NT2/D1 (cell line): ENCODE data around the gene TMEM234.

ENCODE experiments used
- SUZ12 ChIP-seq: IDR thresholded peaks from 2 replicates; pipeline ENCODE4 v1.6.1; 2011; ENCODE audit not compliant: insufficient read length, insufficient read depth; ENCODE audit errors: extremely low read depth
- YY1 ChIP-seq: IDR thresholded peaks from 2 replicates; pipeline ENCODE4 v1.6.1; 2011; ENCODE audit not compliant: insufficient read length, insufficient read depth
- ZNF274 ChIP-seq: IDR thresholded peaks from 2 replicates; pipeline ENCODE4 v1.6.1; 2011; ENCODE audit warnings: mild to moderate bottlenecking, low read depth, low read length

- no peak for TF ChIP-seq ZNF274
- no peak for TF ChIP-seq YY1
- TF ChIP-seq SUZ12, result no peak
Measured at GRCh38 chr1:32224285-32224684, 2.1 kb upstream of the TMEM234 start.
